Measurements from ENCODE around the gene LRRC27.

DNA sequence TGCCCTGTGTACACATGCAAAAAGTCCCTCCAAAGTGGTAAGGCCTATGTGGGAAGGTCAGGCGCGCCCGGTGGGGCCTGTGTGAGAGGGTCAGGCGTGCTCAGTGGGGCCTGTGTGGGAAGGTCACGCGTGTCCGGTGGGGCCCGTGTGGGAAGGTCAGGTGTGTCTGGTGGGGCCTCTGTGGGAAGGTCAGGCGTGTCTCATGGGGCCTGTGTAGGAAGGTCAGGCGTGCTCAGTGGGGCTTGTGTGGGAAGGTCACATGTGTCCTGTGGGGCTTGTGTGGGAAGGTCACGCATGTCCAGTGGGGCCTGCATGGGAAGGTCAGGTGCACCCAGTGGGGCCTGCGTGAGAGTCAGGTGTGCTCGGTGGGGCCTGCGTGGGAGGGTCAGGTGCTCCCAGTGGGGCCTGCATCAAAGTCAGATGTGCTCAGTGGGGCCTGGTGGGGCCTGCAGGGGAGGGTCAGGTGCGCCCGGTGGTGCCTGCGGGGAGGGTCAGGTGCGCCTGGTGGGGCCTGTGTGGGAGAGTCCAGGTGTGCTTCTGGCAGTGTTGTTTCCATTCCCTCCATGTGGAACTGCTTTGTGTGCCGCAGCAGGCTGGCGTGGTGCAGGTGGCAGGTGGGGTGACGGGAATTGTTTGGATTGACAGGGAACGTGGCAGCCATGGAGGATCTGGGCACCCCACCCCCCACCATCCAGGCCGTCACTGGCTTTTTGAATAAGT lies 15.4 kb downstream of the LRRC27 start:
- TF ChIP-seq, protein P1, sequence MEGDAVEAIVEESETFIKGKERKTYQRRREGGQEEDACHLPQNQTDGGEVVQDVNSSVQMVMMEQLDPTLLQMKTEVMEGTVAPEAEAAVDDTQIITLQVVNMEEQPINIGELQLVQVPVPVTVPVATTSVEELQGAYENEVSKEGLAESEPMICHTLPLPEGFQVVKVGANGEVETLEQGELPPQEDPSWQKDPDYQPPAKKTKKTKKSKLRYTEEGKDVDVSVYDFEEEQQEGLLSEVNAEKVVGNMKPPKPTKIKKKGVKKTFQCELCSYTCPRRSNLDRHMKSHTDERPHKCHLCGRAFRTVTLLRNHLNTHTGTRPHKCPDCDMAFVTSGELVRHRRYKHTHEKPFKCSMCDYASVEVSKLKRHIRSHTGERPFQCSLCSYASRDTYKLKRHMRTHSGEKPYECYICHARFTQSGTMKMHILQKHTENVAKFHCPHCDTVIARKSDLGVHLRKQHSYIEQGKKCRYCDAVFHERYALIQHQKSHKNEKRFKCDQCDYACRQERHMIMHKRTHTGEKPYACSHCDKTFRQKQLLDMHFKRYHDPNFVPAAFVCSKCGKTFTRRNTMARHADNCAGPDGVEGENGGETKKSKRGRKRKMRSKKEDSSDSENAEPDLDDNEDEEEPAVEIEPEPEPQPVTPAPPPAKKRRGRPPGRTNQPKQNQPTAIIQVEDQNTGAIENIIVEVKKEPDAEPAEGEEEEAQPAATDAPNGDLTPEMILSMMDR (IDR thresholded peaks at IDR 0.05; ENCODE audit: insufficient read depth, low read length, poor library complexity, severe bottlenecking): no peak
- TF ChIP-seq EZH2phosphoT487 (conservative IDR thresholded peaks at IDR 0.05; ENCODE audit: low read length): no peak

Measured in SU-DHL-6 (cell line).